ENCODE data around the gene PPP1R14B. TPM values are rescaled to one million over a fixed set of nuclear protein-coding genes. Genes with fewer than 3 reads are reported as not detected.

Gene PPP1R14B
- total RNA-seq, 4 donors from 2014 or later = 34.2 to 103 (median 83.8) TPM

DNA sequence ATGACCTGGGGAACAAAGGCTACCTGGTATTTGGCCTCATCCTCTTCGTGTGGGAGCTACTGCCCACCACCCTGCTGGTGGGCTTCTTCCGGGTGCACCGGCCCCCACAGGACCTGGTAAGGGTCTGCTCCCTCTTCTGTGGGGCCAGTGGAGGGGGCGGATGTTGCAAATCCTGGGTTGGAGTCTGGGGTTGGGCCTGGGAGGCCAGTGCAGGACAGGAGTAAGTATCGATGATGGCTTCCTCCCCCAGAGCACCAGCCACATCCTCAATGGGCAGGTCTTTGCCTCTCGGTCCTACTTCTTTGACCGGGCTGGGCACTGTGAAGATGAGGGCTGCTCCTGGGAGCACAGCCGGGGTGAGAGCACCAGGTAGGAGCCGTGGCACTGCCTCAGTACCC, 41.6 kb upstream of the PPP1R14B start:
- Histone ChIP-seq H3K4me1 (peaks cover 9 to 36% of the 10 kb centered on the region in 2 donors), H3K4me3 (replicated peaks in 1 of 3) (no peak overlapping the region), H3K36me3 (no peaks in the 10 kb centered on the region), H3K9me3 (no peaks in the 10 kb centered on the region), H3K27me3 (peaks cover 5% of the 10 kb centered on the region), H3K27ac (no peak overlapping the region)
- intact Hi-C loops (cut with DNase I) = no loop called here
- TF ChIP-seq, protein P1, sequence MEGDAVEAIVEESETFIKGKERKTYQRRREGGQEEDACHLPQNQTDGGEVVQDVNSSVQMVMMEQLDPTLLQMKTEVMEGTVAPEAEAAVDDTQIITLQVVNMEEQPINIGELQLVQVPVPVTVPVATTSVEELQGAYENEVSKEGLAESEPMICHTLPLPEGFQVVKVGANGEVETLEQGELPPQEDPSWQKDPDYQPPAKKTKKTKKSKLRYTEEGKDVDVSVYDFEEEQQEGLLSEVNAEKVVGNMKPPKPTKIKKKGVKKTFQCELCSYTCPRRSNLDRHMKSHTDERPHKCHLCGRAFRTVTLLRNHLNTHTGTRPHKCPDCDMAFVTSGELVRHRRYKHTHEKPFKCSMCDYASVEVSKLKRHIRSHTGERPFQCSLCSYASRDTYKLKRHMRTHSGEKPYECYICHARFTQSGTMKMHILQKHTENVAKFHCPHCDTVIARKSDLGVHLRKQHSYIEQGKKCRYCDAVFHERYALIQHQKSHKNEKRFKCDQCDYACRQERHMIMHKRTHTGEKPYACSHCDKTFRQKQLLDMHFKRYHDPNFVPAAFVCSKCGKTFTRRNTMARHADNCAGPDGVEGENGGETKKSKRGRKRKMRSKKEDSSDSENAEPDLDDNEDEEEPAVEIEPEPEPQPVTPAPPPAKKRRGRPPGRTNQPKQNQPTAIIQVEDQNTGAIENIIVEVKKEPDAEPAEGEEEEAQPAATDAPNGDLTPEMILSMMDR (IDR thresholded peaks at IDR 0.05) = no peak
- TF ChIP-seq POLR2A (IDR thresholded peaks at IDR 0.05) = no peak
- 92% methylated on average over 6 to 7 of the region's 9 CpGs for WGBS, 2 donors
- DNase-seq = no peak

- Histone ChIP-seq H3K36me3 (no peaks in the 10 kb centered on the region), H3K4me1 (peaks cover 9 to 41% of the 10 kb centered on the region in 2 donors), H3K27ac (no peak overlapping the region), H3K9me3 (no peaks in the 10 kb centered on the region), H3K27me3 (peaks cover 4% of the 10 kb centered on the region), H3K4me3 (replicated peaks in 1 of 3) (no peak overlapping the region)
- DNase-seq = no peak
- no peak for TF ChIP-seq POLR2A (IDR thresholded peaks at IDR 0.05)
- TF ChIP-seq, protein P1 (IDR thresholded peaks at IDR 0.05) = no peak
- intact Hi-C loops (cut with DNase I) = no loop called here
- WGBS, 2 donors = 93 to 94% methylated on average over 16 to 33 of the region's 33 CpGs
Observed at GRCh38 chr11:64287676-64288352, 41.1 kb upstream of the PPP1R14B start.

DNA sequence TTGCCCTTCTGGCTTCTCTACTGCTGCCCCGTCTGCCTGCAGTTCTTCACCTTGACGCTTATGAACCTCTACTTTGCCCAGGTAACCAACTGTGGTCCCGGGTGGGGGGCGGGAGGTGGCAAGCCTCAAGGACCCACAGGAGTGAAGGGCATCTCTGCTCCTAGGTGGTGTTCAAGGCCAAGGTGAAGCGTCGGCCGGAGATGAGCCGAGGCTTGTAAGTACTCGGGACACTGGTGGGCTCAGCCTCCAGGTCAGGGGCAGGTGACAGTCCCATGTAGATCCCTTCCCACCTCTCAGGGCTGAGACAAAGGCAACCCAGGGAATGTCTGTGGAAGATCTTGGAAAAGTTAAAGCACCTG, 40.0 kb upstream of the PPP1R14B start:
- Histone ChIP-seq H3K4me1 (peaks cover 9 to 31% of the 10 kb centered on the region in 2 donors), H3K27ac (no peak overlapping the region), H3K9me3 (no peaks in the 10 kb centered on the region), H3K27me3 (no peaks in the 10 kb centered on the region), H3K36me3 (no peaks in the 10 kb centered on the region), H3K4me3 (replicated peaks in 1 of 3) (no peak overlapping the region)
- TF ChIP-seq POLR2A (IDR thresholded peaks at IDR 0.05) = no peak
- TF ChIP-seq, protein P1 (IDR thresholded peaks at IDR 0.05) = no peak
- DNase-seq = no peak
- WGBS, 2 donors = 88 to 91% methylated on average over 9 of the region's 9 CpGs
- intact Hi-C loops (cut with DNase I) = no loop called here

DNA sequence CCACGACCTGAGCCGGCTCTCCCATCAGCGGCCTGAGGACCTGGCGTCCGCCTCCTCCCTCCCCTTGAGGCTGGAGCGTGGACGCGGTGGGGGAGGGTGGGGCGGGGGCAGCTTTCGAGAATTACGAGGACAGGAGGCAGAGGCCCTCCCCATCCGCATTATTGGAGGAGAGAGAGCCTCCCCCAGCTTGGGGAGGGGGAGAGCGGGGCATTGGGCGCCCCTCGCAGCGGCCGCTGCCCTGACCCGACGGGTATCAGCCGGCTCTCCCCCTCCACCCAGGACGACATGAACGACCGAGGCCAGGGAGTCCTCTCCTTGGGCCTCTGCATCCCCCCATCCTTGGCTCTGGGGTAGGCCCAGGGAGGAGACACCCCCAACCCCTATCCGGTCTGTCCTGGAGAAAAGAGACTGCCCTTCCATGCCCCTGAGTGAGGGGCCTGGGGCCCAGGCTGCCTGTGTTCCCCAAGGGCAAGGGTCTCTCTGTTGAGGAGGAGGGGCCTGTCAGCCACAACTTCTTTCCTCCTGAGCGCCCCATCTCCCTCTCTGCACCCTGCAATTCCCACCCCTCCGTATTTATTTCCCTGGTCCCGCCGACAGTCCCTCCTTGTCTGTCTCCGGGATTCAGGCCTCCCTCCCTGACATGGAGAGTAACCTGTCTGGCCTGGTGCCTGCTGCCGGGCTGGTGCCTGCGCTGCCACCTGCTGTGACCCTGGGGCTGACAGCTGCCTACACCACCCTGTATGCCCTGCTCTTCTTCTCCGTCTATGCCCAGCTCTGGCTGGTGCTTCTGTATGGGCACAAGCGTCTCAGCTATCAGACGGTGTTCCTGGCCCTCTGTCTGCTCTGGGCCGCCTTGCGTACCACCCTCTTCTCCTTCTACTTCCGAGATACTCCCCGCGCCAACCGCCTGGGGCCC, 39.4 kb upstream of the PPP1R14B start:
- 40 to 61% methylated on average over 16 to 27 of the region's 40 CpGs for WGBS, 2 donors
- Histone ChIP-seq H3K36me3 (no peaks in the 10 kb centered on the region), H3K4me1 (peaks cover 9 to 25% of the 10 kb centered on the region in 2 donors), H3K4me3 (replicated peaks in 1 of 3) (peak overlapping the region in 2 of 3 donors; percentile 88 to 91), H3K27ac (peak overlapping the region; percentile 83 to 91 (median 90)), H3K9me3 (no peaks in the 10 kb centered on the region), H3K27me3 (no peaks in the 10 kb centered on the region)
- intact Hi-C loops (cut with DNase I) = no loop called here
- peak; percentile 40 to 42 for DNase-seq
- TF ChIP-seq, protein P1 (IDR thresholded peaks at IDR 0.05) = no peak
- no peak for TF ChIP-seq POLR2A (IDR thresholded peaks at IDR 0.05)

Measured in thyroid gland (tissue), 4 donors.